Testis (tissue), 3 donors: Measurements from ENCODE around the gene EXOC3L1. TPM values are rescaled to one million over a fixed set of nuclear protein-coding genes. Genes with fewer than 3 reads are reported as not detected.

ENCODE experiments used
- DNase-seq: peaks from one replicate; pipeline ENCODE4 v3.0.0-alpha.2; 2019
- H3K27ac ChIP-seq, 2 donors: fragments of 200-600 bp; sonication (generic); one replicate each; pipeline ENCODE4 v1.5.1; 2019
- H3K27me3 ChIP-seq: fragments of 200-600 bp; sonication (generic); one replicate; pipeline ENCODE4 v1.5.1; 2019
- H3K36me3 ChIP-seq: fragments of 200-600 bp; sonication (generic); one replicate; pipeline ENCODE4 v1.5.1; 2017; ENCODE audit warnings: low read depth; ENCODE audit errors: missing control alignments
- H3K4me1 ChIP-seq: fragments of 200-600 bp; sonication (generic); one replicate; pipeline ENCODE4 v1.5.1; 2019
- H3K4me3 ChIP-seq, 2 donors: fragments of 200-600 bp; sonication (generic); one replicate each; pipeline ENCODE4 v1.5.1; 2017 to 2019
- H3K9me3 ChIP-seq: fragments of 200-600 bp; sonication (generic); one replicate; pipeline ENCODE4 v1.5.1; 2017
- CTCF ChIP-seq, 3 experiments: fragments of 450-650 bp in 2 of 3; fragments of 200-600 bp in 1 of 3; sonication (generic) in 1 of 3; IDR thresholded peaks; one replicate each; pipeline ENCODE4 v1.5.1; 2016 to 2019; ENCODE audit warnings: antibody characterized with exemption in 3 of 3, mild to moderate bottlenecking in 2 of 3, moderate library complexity in 1 of 3
- POLR2A ChIP-seq: fragments of 450-650 bp; IDR thresholded peaks from one replicate; pipeline ENCODE4 v1.6.1; 2017; ENCODE audit warnings: antibody characterized with exemption, mild to moderate bottlenecking, moderate library complexity
- WGBS, 2 donors: methylation state at CpG; one replicate each; pipeline ENCODE4 v1.1.5; 2018; 5-methylcytosine and 5-hydroxymethylcytosine counted together
- intact Hi-C: fragments of 100-400 bp; cut with DNase I; formaldehyde crosslinking; loops from one replicate; pipeline ENCODE4 v1.15.1; 2023; ENCODE audit warnings: low total_unique reads
- polyA plus RNA-seq: library from polyadenylated mRNA; stranded (reverse); fragments of 350-450 nt; fragmentation: Illumina TruSeq; extraction: RNeasy Lipid Tissue Mini Kit (QIAGEN cat#74804); gene quantifications from one replicate; pipeline ENCODE4 v1.2.3, GENCODE V29; 2014; ENCODE audit warnings: low read depth, low replicate concordance; ENCODE audit not compliant: insufficient read depth
- total RNA-seq, 2 donors: library from RNA; depleted of rRNA; stranded (reverse); fragments of >200 nt; gene quantifications; one replicate each; pipeline ENCODE4 v1.2.3, GENCODE V29; 2016

Gene EXOC3L1
- total and polyA plus RNA-seq, 3 donors from 2014 or later = 2.6 to 9.0 (median 5.1) TPM

DNA sequence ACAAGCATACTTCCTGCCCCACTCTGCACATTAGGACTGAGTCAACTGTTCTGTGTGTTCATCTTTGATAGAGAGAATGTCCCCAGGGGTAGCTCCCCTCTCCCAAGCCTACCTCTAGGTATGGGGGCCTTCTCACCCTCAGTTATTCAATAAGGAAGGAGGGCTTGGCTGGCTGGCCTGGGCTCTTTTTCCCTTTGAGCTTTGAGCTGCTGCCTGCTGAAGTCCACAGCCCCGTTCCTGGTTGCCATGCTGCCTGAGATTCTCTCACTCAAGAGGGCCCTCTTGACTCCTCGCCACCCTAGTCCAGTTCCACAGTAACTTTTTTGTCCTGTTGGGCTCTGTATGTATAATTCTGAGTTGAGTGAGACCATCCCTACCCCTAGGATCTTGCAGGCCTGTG is 44.2 kb downstream of the EXOC3L1 start:
- no peak overlapping the region for H3K27ac ChIP-seq
- DNase-seq = no peak
- H3K27me3 ChIP-seq = no peaks in the 10 kb centered on the region
- intact Hi-C loops = no loop called here
- H3K36me3 ChIP-seq = no peaks in the 10 kb centered on the region
- no peaks in the 10 kb centered on the region for H3K4me1 ChIP-seq
- H3K4me3 ChIP-seq = no peak overlapping the region
- TF ChIP-seq CTCF (IDR thresholded peaks at IDR 0.05) (no peak), POLR2A (no peak)
- no peaks in the 10 kb centered on the region for H3K9me3 ChIP-seq
- WGBS, 2 donors = 81 to 89% methylated on average over 2 of the region's 2 CpGs

DNA sequence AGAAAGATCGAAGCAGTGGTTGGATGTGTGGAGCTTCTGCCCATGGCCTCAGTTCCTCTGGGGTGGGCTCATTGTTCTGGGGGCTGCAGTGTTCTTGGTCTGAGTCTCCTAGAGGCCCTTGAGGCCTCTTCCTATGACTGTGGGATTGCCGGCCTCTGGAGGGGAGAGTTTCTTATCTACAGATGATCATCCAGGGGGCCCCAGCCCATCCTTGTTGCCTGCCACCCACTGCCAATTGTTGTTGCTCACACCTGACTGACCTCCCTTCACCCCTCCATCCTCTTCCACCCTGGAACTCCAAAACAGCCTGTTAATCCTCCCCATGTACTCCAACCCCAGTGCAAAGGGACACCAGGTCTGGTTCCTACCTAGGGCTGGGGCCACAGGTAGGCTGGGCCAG is 45.0 kb downstream of the EXOC3L1 start:
- WGBS, 2 donors = 92 to 96% methylated on average over 2 of the region's 2 CpGs
- Histone ChIP-seq H3K4me3 (no peak overlapping the region), H3K4me1 (no peaks in the 10 kb centered on the region), H3K27me3 (no peaks in the 10 kb centered on the region), H3K36me3 (no peaks in the 10 kb centered on the region), H3K9me3 (no peaks in the 10 kb centered on the region), H3K27ac (no peak overlapping the region)
- DNase-seq = no peak
- no peak for TF ChIP-seq POLR2A
- no peak for TF ChIP-seq CTCF (IDR thresholded peaks at IDR 0.05)
- intact Hi-C loops = no loop called here

- Histone ChIP-seq H3K4me1 (no peaks in the 10 kb centered on the region), H3K4me3 (no peak overlapping the region), H3K36me3 (peaks cover 3% of the 10 kb centered on the region), H3K27me3 (no peaks in the 10 kb centered on the region), H3K27ac (no peak overlapping the region), H3K9me3 (no peaks in the 10 kb centered on the region)
- intact Hi-C loops = no loop called here
- WGBS, 2 donors = 88 to 90% methylated on average over 2 to 8 of the region's 9 CpGs
- DNase-seq = no peak
- TF ChIP-seq POLR2A (no peak), CTCF (IDR thresholded peaks at IDR 0.05) (no peak)
Measured at GRCh38 chr16:67142342-67142741, 47.6 kb downstream of the EXOC3L1 start.

GRCh38 chr16:67141391-67141790 is 48.5 kb downstream of the EXOC3L1 start:
- intact Hi-C loops = no loop called here
- Histone ChIP-seq H3K4me1 (no peaks in the 10 kb centered on the region), H3K9me3 (no peaks in the 10 kb centered on the region), H3K4me3 (no peak overlapping the region), H3K36me3 (peaks cover 3% of the 10 kb centered on the region), H3K27me3 (no peaks in the 10 kb centered on the region), H3K27ac (no peak overlapping the region)
- TF ChIP-seq CTCF (IDR thresholded peaks at IDR 0.05) (no peak), POLR2A (no peak)
- DNase-seq = no peak
- WGBS, 2 donors = 90 to 98% methylated on average over 13 of the region's 13 CpGs

GRCh38 chr16:67137605-67138004 is 52.3 kb downstream of the EXOC3L1 start:
- no peaks in the 10 kb centered on the region for H3K9me3 ChIP-seq
- no peak for TF ChIP-seq CTCF (IDR thresholded peaks at IDR 0.05)
- no peak for TF ChIP-seq POLR2A

More at GRCh38 chr16:67137605-67138004, 52.3 kb downstream of the EXOC3L1 start:
- Histone ChIP-seq H3K4me1 (no peaks in the 10 kb centered on the region), H3K36me3 (peaks cover 3% of the 10 kb centered on the region), H3K27me3 (no peaks in the 10 kb centered on the region), H3K27ac (no peak overlapping the region), H3K4me3 (no peak overlapping the region)
- 57 to 70% methylated on average over 3 of the region's 3 CpGs for WGBS, 2 donors
- intact Hi-C loops = no loop called here
- no peak for DNase-seq
